ENCODE results near the gene SOX13.

The SOX13 gene

GRCh38 chr1:204151552-204152309 is 78.8 kb downstream of the SOX13 start, which contains the start of gene ETNK2:
ETNK2 (minus strand) TSS chr1:204152044; CDS start chr1:204151852, 192 bp downstream.
- peak; percentile 7 for DNase-seq (ENCODE audit: low spot score)
- no peak for FAIRE-seq

GRCh38 chr1:204152310-204153044 is 79.6 kb downstream of the SOX13 start:
- no peak for FAIRE-seq
- DNase-seq (ENCODE audit: low spot score): no peak

GRCh38 chr1:204153667-204154066 is 80.8 kb downstream of the SOX13 start:
- FAIRE-seq (no peak), DNase-seq (ENCODE audit: low spot score) (no peak)

GRCh38 chr1:204154568-204155255 is 81.8 kb downstream of the SOX13 start:
- DNase-seq (ENCODE audit: low spot score): no peak
- FAIRE-seq: no peak

- DNase-seq (ENCODE audit: low spot score): no peak
- no peak for FAIRE-seq
Observed at GRCh38 chr1:204155881-204156280, 83.0 kb downstream of the SOX13 start.

GRCh38 chr1:204157962-204158361 is 85.0 kb downstream of the SOX13 start:
- FAIRE-seq (no peak), DNase-seq (ENCODE audit: low spot score) (no peak)

- FAIRE-seq: no peak
- no peak for DNase-seq (ENCODE audit: low spot score)
Observed at GRCh38 chr1:204161609-204162493, 88.9 kb downstream of the SOX13 start.

GRCh38 chr1:204162494-204163074 is 89.7 kb downstream of the SOX13 start:
- peak; percentile 70 for DNase-seq (ENCODE audit: low spot score)
- no peak for FAIRE-seq

- FAIRE-seq (no peak), DNase-seq (ENCODE audit: low spot score) (no peak)
Observed at GRCh38 chr1:204166219-204166618, 93.3 kb downstream of the SOX13 start, which contains the start of gene REN. REN (minus strand) TSS chr1:204166337; CDS start chr1:204166293, 44 bp downstream.

GRCh38 chr1:204167730-204168129 is 94.8 kb downstream of the SOX13 start:
- DNase-seq (ENCODE audit: low spot score) (no peak), FAIRE-seq (no peak)

- DNase-seq (ENCODE audit: low spot score) (no peak), FAIRE-seq (no peak)
Observed at GRCh38 chr1:204169858-204170257, 96.9 kb downstream of the SOX13 start.

GRCh38 chr1:204170494-204171155 is 97.7 kb downstream of the SOX13 start:
- DNase-seq (ENCODE audit: low spot score) (no peak), FAIRE-seq (no peak)

GRCh38 chr1:204171751-204172178 is 98.8 kb downstream of the SOX13 start:
- peak; percentile 89 for DNase-seq (ENCODE audit: low spot score)
- peak; percentile 79 for FAIRE-seq

- no peak for FAIRE-seq
- DNase-seq (ENCODE audit: low spot score): no peak
Observed at GRCh38 chr1:204172404-204173029, 99.6 kb downstream of the SOX13 start.

- no peak for FAIRE-seq
Observed at GRCh38 chr1:204174958-204175357, 102.0 kb downstream of the SOX13 start.

GRCh38 chr1:204176049-204176448 is 103.1 kb downstream of the SOX13 start:
- FAIRE-seq: no peak

More at GRCh38 chr1:204174958-204175357, 102.0 kb downstream of the SOX13 start:
- no peak for DNase-seq (ENCODE audit: low spot score)

GRCh38 chr1:204177133-204177532 is 104.2 kb downstream of the SOX13 start:
- FAIRE-seq (no peak), DNase-seq (ENCODE audit: low spot score) (no peak)

More at GRCh38 chr1:204176049-204176448, 103.1 kb downstream of the SOX13 start:
- no peak for DNase-seq (ENCODE audit: low spot score)

Data from RCC 7860 (cell line).